GM21360 (cell line): Measurements from ENCODE around the gene PIGQ.

Experiments
- ATAC-seq: cut with Tn5 transposase; IDR thresholded peaks from one replicate; pipeline ENCODE4 v1.9.1; 2021; ENCODE audit warnings: mild to moderate bottlenecking, moderate library complexity; ENCODE audit not compliant: unreplicated experiment

The PIGQ gene

DNA sequence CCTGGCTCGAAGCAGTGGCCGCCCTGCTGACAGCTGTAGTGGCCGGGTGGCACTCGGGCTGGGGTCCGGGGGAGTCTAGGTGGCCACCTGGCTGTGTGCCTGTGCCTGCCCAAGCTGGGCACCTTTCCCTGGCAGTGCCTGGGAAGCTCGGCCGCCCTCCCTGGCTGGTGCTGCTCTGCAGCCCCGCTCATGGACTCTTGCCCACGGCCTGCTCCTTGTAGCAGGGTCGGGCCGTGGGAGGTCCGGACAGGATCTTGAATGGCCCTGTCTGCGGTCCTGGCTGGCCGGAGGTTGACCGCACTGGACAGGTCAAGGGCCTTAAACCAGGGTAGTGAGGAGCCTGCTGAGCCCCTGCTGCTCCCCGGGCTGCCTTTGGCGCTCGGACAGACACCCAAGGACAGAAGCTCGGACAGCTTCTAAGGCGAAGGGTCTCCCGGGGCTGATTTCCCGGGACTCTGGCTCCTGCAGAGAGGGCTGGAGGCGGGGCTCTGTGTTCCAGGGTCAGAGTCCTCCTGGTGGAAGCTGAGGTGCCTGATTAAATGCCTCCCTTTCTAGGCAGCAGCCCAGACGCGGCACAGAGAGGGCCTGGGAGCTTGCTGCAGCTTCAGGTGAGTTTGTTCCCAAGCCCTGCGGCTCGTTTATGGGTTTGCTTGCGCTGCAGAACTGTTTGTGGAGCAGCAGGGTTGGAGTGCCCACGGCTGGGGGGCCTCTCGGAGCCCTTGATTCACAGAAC lies 36.2 kb upstream of the PIGQ start:
- ATAC-seq: no peak

GRCh38 chr16:534135-534534 lies 35.6 kb upstream of the PIGQ start:
- no peak for ATAC-seq

DNA sequence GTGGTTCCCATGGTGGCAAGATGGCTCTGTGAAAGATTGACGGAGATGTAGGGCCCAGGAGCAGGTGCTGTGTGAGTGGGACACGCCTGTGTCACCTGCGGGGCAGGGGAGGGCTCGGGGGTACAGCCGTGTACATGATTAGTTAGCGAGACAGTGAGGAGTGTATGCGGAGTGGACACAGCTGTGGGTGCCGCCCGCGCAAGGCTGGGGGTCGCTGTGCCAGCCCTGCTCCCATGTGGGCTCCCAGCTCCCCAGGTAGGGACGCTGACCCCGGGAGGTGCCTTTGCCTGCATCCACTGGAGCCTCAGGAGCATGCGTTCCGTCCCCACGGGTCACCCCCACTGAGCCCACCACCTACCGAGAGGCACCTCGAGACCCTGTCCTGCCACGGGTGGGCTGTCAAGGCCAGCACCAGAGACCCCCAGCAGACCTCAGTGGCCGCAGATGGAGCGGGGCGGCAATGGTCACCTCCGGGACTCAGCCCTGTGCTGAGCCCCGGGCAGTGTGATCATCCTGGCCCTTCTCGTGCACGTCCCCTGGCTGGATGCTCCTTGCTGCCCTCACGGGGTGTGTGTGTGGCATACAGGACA lies 34.8 kb upstream of the PIGQ start:
- ATAC-seq: no peak

- ATAC-seq: no peak
Measured at GRCh38 chr16:535446-536405, 34.0 kb upstream of the PIGQ start.

- ATAC-seq: no peak
Measured at GRCh38 chr16:536746-537145, 33.0 kb upstream of the PIGQ start.

DNA sequence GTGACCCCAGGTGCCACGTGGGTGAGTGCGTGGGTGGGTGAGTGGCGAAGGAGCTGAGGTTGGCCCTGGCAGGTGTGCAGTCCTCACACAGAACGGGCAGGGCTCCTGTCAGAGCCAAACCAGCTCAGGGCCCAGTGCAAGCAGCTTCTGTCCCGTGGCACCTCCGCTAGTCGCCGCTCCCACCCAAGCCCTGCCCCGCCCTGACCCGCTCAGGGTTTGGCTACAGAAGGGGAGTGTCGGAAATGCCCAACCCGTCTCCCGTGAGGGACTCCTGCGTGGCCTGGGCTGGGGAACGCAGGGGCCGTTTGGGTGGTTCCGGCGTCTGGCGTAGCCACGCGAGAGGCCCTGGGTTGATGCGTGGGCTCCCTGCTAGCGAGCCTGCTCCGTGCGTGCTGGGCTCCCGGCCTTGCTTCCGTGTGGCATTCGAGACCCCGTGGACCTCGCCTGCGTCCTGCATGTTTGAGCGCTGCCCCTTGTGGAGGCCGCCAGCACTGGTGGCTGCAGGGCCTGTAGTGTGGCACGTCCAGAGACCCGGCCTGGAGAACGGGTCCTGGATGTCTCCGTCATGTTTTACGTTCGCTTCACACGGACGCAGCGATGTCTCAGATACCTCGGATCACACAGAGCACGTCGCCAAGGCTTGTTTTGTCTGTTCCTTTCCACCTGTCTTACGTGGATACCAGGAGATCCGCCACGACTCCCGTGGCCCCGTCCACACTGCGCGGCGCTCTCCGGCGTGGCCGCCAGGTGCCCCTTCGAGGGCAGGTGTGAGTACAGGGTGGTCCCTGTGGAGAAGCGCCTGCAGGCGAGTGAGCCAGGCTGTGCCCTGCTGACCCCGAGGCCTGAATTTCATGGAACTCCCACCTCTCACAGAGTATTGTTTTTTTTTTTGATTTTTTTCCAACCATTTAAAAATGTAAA lies 32.1 kb upstream of the PIGQ start:
- ATAC-seq: no peak

DNA sequence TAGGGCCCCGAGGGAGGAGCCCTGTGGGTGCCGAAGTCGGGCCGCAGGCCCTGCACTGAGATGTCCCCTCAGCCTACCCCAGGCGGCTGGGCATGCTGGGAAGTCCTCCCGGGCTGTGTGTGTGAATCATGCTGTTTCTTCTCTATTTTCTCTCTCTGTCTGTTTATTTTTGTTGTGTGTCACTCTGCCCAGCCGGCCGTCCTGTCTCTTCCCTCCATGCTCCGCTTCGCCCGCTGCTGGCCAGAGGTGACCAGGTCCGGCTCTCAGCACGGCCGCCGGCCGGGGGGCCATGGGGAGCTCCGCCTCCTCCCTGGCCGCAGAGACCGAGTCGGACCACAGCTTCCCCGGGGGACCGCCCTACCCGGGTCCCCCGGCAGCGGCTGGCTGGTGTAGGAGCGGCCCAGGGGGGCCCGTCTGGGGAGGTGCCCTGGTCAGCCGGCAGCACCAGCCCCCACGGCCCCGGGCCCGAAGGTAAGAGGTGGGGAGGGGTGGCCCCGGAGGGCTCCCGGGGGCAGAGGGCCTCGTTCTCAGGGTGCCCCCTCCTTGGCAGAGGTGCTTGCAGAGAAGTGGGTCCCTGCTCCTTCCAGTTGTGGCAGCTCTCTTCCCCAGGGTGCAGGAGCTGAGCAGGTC lies 29.8 kb upstream of the PIGQ start:
- no peak for ATAC-seq

DNA sequence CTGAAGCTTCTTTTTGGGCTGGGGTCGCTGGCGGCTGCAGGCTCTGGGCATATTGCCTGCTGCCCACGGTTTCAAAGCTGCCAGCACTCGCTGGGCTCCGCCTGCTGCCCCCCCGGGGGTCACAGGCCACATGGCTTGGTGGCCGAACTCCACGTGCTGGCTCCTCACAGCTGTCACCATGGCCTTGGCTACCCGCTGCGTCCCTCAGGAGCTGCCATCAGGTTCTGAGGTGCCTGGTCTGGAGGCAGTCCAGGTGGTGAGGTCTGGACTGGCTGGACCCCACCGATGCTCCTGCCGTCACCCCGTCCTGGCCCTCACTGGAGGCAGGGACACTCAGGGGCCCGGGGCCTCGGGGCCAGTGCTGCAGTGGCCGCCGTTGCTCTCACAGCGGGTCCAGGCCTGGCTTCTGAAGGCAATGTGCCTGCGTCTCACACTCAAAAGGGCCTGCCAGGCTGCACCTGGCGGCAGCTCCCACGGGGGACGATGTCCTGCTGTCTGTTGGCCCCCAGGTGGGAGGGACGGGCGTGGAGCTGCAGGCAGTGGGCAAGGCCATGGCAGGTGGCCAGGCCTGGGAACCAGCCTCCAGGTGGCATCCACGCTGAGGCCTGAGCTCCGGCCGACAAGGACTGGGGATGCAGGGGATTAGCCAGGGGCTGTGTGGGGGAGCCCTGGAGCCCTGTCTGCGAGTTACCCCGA lies 29.0 kb upstream of the PIGQ start:
- ATAC-seq: no peak

GRCh38 chr16:543301-544164 lies 26.2 kb upstream of the PIGQ start:
- no peak for ATAC-seq

- ATAC-seq: no peak
Measured at GRCh38 chr16:544517-544916, 25.3 kb upstream of the PIGQ start.

DNA sequence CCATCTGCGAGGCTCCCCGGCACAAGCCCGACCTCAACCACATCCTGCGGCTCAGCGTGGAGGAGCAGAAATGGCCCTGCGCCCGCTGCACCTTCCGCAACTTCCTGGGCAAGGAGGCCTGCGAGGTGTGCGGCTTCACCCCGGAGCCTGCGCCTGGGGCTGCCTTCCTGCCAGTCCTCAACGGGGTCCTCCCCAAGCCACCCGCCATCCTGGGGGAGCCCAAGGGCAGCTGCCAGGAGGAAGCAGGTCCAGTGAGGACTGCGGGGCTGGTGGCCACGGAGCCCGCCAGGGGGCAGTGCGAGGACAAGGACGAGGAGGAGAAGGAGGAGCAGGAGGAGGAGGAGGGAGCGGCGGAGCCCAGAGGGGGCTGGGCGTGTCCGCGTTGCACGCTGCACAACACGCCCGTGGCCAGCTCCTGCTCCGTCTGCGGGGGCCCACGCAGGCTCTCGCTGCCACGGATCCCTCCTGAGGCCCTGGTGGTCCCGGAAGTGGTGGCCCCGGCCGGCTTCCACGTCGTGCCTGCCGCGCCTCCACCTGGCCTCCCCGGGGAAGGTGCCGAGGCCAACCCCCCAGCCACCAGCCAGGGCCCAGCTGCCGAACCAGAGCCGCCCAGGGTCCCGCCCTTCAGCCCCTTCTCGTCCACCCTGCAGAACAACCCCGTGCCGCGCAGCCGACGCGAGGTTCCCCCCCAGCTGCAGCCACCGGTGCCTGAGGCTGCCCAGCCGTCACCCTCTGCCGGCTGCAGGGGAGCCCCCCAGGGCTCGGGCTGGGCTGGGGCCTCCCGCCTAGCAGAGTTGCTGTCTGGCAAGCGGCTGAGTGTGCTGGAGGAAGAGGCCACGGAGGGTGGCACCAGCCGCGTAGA lies 22.6 kb upstream of the PIGQ start:
- no peak for ATAC-seq

DNA sequence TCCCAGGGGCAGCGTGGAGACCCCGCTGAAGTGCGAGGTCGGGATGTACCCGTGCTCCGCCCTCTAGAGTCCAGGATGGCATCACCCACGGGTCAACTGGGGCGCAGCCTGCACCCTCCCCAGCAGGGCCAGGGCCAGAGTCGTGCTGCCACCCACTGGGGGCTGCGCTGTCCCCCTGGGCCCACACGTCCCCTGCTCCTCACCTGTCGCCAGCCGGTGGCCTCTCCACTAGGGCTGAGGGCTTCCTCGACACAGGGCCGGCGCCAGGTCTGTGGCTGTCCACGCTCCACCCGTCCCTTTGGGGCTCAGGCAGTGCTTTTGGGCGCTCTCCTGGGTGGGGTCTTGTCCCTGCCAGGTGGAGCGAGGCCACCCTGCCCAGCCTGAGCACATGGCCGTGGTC lies 21.2 kb upstream of the PIGQ start:
- no peak for ATAC-seq

DNA sequence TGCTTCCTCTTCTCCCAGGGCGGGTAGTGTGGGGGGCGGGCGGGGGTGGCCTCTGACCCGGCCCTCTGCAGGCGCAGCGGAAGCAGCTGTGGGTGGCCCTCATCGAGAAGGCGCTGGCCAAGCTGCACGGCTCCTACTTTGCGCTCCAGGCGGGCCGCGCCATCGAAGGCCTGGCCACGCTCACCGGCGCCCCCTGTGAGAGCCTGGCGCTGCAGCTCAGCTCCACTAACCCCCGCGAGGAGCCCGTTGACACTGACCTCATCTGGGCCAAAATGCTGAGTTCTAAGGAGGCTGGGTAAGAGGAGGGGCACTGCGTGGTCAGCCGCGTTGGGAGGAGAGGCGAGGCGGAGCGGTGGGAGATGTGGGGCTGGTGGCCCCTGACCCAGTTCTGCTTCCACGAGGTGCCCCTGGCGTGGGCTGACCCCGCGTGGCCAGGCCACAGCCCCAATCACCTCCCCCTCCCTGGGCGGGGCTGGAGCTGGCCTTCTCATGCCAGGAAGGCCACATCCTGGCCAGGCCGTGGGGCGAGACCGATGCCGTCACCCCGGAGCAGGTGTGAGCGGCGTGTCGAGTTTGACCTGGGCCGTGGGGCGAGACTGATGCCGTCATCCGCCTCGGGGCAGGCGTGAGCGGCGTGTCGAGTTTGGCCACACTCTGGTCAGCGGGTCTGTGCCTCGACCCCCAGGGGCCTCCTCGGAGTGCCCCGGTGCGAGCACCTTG lies 20.1 kb upstream of the PIGQ start:
- no peak for ATAC-seq

- no peak for ATAC-seq
Measured at GRCh38 chr16:551210-551609, 18.6 kb upstream of the PIGQ start.

DNA sequence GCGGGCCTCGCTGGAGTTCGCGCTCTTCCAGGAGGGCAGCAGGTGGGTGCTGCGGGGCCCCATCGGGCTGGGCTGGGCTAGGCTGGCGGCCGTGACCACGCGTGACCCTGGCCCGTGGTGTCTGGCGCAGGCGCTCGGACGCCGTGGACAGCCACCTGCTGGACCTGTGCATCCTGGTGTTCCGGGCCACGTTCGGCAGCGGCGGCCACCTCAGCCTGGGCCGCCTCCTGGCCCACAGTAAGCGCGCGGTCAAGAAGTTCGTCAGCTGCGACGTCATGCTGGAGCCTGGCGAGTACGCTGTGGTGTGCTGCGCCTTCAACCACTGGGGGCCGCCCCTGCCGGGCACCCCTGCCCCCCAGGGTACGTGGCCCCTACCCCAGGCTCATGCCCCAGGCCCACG lies 17.6 kb upstream of the PIGQ start:
- ATAC-seq: no peak

DNA sequence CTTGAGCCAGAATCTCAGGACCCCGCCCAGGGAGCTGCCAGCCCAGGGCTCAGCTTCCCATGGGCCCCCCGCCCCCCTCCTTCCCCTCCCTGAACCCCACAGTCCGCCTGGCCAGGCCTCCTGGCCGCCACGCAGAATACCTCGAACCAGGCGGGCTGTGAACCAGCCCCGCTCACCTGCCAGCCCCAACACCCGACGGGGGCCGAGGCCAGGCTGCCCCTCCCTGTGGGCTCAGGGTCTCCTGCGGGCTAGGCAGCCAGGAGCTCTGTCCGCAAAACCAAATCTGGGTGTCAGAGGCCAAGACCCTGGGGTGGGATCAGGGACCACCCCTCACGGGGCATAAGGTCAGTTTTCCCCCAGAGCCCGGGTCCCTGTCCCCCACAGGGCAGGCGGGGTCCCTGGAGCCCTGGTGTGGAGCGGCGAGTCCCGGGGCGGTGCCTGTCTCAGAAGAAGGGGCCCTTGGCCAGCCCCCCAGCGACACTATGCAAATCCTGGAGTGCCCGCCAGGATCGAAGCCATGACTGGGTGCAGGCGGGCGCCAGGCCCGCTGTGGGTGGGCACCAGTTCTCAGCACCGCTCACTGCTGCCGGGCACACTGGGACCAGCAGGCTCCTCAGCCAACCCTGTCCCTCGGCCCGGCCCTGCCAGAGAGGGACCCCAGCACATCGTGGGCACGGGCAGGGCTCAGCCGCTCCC lies 16.0 kb upstream of the PIGQ start:
- no peak for ATAC-seq

GRCh38 chr16:554297-554621 lies 15.5 kb upstream of the PIGQ start:
- no peak for ATAC-seq
